HEK293 (cell line): Measurements from ENCODE around the gene GRM2.
A peak's percentile ranks its signal among the peaks of the same experiment; 100 is the strongest.

Experiments
- CTCF ChIA-PET: fragments of 350-600 bp; formaldehyde crosslinking; extraction: SDS; loops from one replicate; lab custom pipeline; 2021; ENCODE audit warnings: antibody characterized with exemption; lab: Yijun Ruan, JAX
- POLR2A ChIA-PET: fragments of 300-600 bp; formaldehyde crosslinking; extraction: SDS; loops from one replicate; lab custom pipeline; 2020; ENCODE audit warnings: antibody characterized with exemption, inconsistent platforms; lab: Yijun Ruan, JAX
- H3K27ac ChIP-seq: fragments of 200-500 bp; sonication (Bioruptor generic); 2 replicates; pipeline ENCODE4 v1.5.1; 2014; ENCODE audit warnings: low read depth, low read length, control low read depth, inconsistent platforms; ENCODE audit errors: extremely low read depth
- H3K36me3 ChIP-seq, 2 experiments: fragments of 200-500 bp in 1 of 2; sonication (Bioruptor generic) in 1 of 2; 1 replicate in 1 of 2; 2 replicates in 1 of 2; pipeline ENCODE4 v1.5.1; 2014 to 2017; ENCODE audit warnings: inconsistent platforms in 2 of 2, low read length in 2 of 2; ENCODE audit not compliant: control insufficient read depth in 2 of 2, insufficient read depth in 1 of 2
- H3K4me1 ChIP-seq: fragments of 200-500 bp; sonication (Bioruptor generic); 2 replicates; pipeline ENCODE4 v1.5.1; 2014; ENCODE audit warnings: mild to moderate bottlenecking, low read length, inconsistent platforms; ENCODE audit not compliant: control insufficient read depth, insufficient read depth
- H3K4me3 ChIP-seq: 2 replicates; pipeline ENCODE4 v1.5.1; 2011; ENCODE audit warnings: low read depth, mild to moderate bottlenecking, control low read depth, low read length, moderate library complexity
- H3K9me3 ChIP-seq: fragments of 200-500 bp; sonication (Bioruptor generic); 2 replicates; pipeline ENCODE4 v1.5.1; 2014; ENCODE audit warnings: low read depth, low read length, inconsistent platforms; ENCODE audit not compliant: control insufficient read depth, insufficient read depth
- KLF10 ChIP-seq: fragments of 450-650 bp; IDR thresholded peaks from 2 replicates; pipeline ENCODE4 v1.5.1; 2018; ENCODE audit warnings: missing biosample characterization, mild to moderate bottlenecking, missing genetic modification characterization
- KLF9 ChIP-seq: fragments of 450-650 bp; formaldehyde crosslinking; IDR thresholded peaks from 2 replicates; pipeline ENCODE4 v1.5.1; 2016; ENCODE audit warnings: missing biosample characterization, missing genetic modification characterization, low read depth
- SP2 ChIP-seq: fragments of 450-650 bp; formaldehyde crosslinking; IDR thresholded peaks from 2 replicates; pipeline ENCODE4 v1.5.1; 2016; ENCODE audit warnings: missing biosample characterization, missing genetic modification characterization
- ZBTB48 ChIP-seq: fragments of 450-650 bp; formaldehyde crosslinking; IDR thresholded peaks from 2 replicates; pipeline ENCODE4 v1.5.1; 2016; ENCODE audit warnings: missing biosample characterization, missing genetic modification characterization
- ZIC2 ChIP-seq: fragments of 450-650 bp; formaldehyde crosslinking; IDR thresholded peaks from 2 replicates; pipeline ENCODE4 v1.5.1; 2016; ENCODE audit warnings: missing biosample characterization, missing genetic modification characterization
- ZNF211 ChIP-seq: fragments of 450-650 bp; formaldehyde crosslinking; IDR thresholded peaks from 2 replicates; pipeline ENCODE4 v1.5.1; 2016; ENCODE audit warnings: low read depth, missing biosample characterization, missing genetic modification characterization
- ZNF366 ChIP-seq: fragments of 450-650 bp; formaldehyde crosslinking; conservative IDR thresholded peaks from 2 replicates; pipeline ENCODE4 v1.5.1; 2016; ENCODE audit warnings: missing biosample characterization, missing genetic modification characterization
- ZNF514 ChIP-seq: fragments of 450-650 bp; formaldehyde crosslinking; IDR thresholded peaks from 2 replicates; pipeline ENCODE4 v1.5.1; 2016; ENCODE audit warnings: missing biosample characterization, missing genetic modification characterization
- ZNF561 ChIP-seq: fragments of 450-650 bp; IDR thresholded peaks from 2 replicates; pipeline ENCODE4 v1.5.1; 2018; ENCODE audit warnings: missing biosample characterization, missing genetic modification characterization, borderline replicate concordance
- TF ChIP-seq, protein P1 (sequence below): fragments of 450-650 bp; formaldehyde crosslinking; IDR thresholded peaks from 2 replicates; pipeline ENCODE4 v1.5.1; 2016; ENCODE audit warnings: missing biosample characterization, missing genetic modification characterization
- TF ChIP-seq, protein P2 (sequence below): fragments of 450-650 bp; formaldehyde crosslinking; optimal IDR thresholded peaks from 2 replicates; pipeline ENCODE3; 2016; ENCODE audit warnings: missing biosample characterization, mild to moderate bottlenecking, missing genetic modification characterization
- TF ChIP-seq, protein P3 (sequence below): fragments of 450-650 bp; formaldehyde crosslinking; IDR thresholded peaks from 2 replicates; pipeline ENCODE4 v1.5.1; 2017; ENCODE audit warnings: missing biosample characterization, missing genetic modification characterization
- TF ChIP-seq, protein P4 (sequence below): fragments of 450-650 bp; formaldehyde crosslinking; IDR thresholded peaks from 2 replicates; pipeline ENCODE4 v1.5.1; 2017; ENCODE audit warnings: missing biosample characterization, missing genetic modification characterization
- TF ChIP-seq, protein P5 (sequence below): fragments of 450-650 bp; formaldehyde crosslinking; IDR thresholded peaks from 2 replicates; pipeline ENCODE4 v1.5.1; 2016; ENCODE audit warnings: missing biosample characterization, missing genetic modification characterization
- TF ChIP-seq, protein P6 (sequence below): fragments of 450-650 bp; formaldehyde crosslinking; conservative IDR thresholded peaks from 2 replicates; pipeline ENCODE4 v1.5.1; 2016; ENCODE audit warnings: low read depth, missing biosample characterization, missing genetic modification characterization
- TF ChIP-seq, protein P7 (sequence below): fragments of 450-650 bp; formaldehyde crosslinking; IDR thresholded peaks from 2 replicates; pipeline ENCODE4 v1.5.1; 2017; ENCODE audit warnings: missing biosample characterization, missing genetic modification characterization
- TF ChIP-seq, protein P8 (sequence below): fragments of 450-650 bp; formaldehyde crosslinking; IDR thresholded peaks from 2 replicates; pipeline ENCODE4 v1.5.1; 2016; ENCODE audit warnings: missing biosample characterization, missing genetic modification characterization

Gene GRM2

DNA sequence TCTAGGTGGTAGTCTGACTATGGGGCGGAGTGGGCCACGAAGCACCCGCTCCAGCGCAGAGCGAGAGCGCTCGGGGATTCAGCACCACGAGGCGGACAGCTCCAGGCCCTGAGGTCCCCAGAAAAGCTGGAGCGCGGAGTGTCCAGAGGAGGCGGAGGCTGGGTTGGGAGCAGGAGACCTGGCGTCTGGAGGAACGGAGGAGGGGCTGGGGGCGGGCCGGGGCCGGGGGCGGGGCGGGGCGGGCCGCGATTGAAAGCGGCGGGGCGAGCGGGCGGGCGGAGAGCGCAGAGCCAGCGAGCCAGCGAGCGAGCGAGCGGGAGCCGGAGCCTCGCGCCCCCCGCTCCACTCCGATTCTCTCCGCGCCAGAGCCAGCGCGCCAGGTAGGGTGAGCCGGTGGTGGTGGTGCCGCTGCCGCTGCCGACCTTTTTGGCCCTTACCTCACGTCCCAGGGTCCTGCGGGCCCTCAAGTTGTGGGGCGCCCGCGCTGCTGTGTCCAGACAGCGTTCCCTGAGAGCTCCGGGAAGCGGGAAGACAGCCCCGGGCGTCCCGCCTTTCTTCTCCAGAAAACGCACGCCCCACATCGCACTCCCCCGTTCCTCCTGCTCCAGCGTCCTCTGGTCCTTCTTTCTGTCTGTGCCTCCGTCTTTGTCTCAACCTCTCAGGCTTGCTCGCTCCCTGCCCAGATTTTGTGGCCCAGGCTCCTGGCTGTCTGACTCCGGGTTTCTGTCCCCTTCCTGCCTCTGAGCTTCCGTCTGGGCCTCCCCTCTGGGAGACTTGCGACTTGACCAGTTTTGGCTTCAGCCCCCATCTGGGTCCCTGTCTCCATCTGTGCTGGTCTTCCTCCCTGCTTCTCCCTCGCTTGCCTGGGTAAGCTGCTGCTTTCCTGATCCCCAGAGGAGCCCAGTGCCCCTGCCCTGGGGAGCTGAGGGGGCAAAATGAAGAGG is at the start of gene GRM2:
GRM2 (plus strand) TSS at position 281 of the 944 bp plus-strand sequence. CDS start 1,916 bp downstream, outside the sequence.
- no peak within 1 kb of the TSS for H3K27ac ChIP-seq
- ChIA-PET POLR2A (interaction anchor here (0.5 to 1.2 kb wide), 2 partner anchors 35 to 203 kb away, joined by 3 to 6 read pairs; no protein-coding TSS in a partner anchor), CTCF (interaction anchor here (1.1 to 2.3 kb wide), 3 partner anchors 12 to 38 kb away, joined by 4 to 5 read pairs (median 5); no protein-coding TSS in a partner anchor)
- H3K36me3 ChIP-seq, result peaks cover 0 to 31% of the 10 kb centered on the region in 2 experiments; a peak in 1 of 3 replicates
- no peaks in the 10 kb centered on the region for H3K4me1 ChIP-seq
- peak within 1 kb of the TSS; percentile 18 for H3K4me3 ChIP-seq
- H3K9me3 ChIP-seq, result no peaks in the 10 kb centered on the region
- TF ChIP-seq ZIC2, result no peak
- TF ChIP-seq KLF10 (tag by site-specific recombination), result no peak
- TF ChIP-seq, protein P1, sequence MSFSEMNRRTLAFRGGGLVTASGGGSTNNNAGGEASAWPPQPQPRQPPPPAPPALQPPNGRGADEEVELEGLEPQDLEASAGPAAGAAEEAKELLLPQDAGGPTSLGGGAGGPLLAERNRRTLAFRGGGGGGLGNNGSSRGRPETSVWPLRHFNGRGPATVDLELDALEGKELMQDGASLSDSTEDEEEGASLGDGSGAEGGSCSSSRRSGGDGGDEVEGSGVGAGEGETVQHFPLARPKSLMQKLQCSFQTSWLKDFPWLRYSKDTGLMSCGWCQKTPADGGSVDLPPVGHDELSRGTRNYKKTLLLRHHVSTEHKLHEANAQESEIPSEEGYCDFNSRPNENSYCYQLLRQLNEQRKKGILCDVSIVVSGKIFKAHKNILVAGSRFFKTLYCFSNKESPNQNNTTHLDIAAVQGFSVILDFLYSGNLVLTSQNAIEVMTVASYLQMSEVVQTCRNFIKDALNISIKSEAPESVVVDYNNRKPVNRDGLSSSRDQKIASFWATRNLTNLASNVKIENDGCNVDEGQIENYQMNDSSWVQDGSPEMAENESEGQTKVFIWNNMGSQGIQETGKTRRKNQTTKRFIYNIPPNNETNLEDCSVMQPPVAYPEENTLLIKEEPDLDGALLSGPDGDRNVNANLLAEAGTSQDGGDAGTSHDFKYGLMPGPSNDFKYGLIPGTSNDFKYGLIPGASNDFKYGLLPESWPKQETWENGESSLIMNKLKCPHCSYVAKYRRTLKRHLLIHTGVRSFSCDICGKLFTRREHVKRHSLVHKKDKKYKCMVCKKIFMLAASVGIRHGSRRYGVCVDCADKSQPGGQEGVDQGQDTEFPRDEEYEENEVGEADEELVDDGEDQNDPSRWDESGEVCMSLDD (tag by site-specific recombination), result no peak
- TF ChIP-seq, protein P2, sequence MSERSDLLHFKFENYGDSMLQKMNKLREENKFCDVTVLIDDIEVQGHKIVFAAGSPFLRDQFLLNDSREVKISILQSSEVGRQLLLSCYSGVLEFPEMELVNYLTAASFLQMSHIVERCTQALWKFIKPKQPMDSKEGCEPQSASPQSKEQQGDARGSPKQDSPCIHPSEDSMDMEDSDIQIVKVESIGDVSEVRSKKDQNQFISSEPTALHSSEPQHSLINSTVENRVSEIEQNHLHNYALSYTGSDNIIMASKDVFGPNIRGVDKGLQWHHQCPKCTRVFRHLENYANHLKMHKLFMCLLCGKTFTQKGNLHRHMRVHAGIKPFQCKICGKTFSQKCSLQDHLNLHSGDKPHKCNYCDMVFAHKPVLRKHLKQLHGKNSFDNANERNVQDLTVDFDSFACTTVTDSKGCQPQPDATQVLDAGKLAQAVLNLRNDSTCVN (tag by site-specific recombination), result peak; percentile 43
- TF ChIP-seq, protein P3, sequence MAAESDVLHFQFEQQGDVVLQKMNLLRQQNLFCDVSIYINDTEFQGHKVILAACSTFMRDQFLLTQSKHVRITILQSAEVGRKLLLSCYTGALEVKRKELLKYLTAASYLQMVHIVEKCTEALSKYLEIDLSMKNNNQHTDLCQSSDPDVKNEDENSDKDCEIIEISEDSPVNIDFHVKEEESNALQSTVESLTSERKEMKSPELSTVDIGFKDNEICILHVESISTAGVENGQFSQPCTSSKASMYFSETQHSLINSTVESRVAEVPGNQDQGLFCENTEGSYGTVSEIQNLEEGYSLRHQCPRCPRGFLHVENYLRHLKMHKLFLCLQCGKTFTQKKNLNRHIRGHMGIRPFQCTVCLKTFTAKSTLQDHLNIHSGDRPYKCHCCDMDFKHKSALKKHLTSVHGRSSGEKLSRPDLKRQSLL (tag by site-specific recombination), result peak; percentile 86
- TF ChIP-seq, protein P4, sequence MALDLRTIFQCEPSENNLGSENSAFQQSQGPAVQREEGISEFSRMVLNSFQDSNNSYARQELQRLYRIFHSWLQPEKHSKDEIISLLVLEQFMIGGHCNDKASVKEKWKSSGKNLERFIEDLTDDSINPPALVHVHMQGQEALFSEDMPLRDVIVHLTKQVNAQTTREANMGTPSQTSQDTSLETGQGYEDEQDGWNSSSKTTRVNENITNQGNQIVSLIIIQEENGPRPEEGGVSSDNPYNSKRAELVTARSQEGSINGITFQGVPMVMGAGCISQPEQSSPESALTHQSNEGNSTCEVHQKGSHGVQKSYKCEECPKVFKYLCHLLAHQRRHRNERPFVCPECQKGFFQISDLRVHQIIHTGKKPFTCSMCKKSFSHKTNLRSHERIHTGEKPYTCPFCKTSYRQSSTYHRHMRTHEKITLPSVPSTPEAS, result no peak
- TF ChIP-seq ZNF561 (tag by site-specific recombination), result no peak
- TF ChIP-seq SP2, result peak; percentile 19; the same call in 1 of the 2 replicates
- TF ChIP-seq ZBTB48 (tag by site-specific recombination), result 0 out of 2 replicates have a peak, but pooled peaks have one; percentile 17
- TF ChIP-seq KLF9, result 0 out of 2 replicates have a peak, but pooled peaks have one; percentile 21
- TF ChIP-seq ZNF366 (tag by site-specific recombination), result no peak
- TF ChIP-seq ZNF211 (tag by site-specific recombination), result no peak
- TF ChIP-seq ZNF514, result no peak
- TF ChIP-seq, protein P5, sequence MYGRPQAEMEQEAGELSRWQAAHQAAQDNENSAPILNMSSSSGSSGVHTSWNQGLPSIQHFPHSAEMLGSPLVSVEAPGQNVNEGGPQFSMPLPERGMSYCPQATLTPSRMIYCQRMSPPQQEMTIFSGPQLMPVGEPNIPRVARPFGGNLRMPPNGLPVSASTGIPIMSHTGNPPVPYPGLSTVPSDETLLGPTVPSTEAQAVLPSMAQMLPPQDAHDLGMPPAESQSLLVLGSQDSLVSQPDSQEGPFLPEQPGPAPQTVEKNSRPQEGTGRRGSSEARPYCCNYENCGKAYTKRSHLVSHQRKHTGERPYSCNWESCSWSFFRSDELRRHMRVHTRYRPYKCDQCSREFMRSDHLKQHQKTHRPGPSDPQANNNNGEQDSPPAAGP (tag by site-specific recombination), result peak; percentile 43; the same call in 1 of the 2 replicates
- TF ChIP-seq, protein P6, sequence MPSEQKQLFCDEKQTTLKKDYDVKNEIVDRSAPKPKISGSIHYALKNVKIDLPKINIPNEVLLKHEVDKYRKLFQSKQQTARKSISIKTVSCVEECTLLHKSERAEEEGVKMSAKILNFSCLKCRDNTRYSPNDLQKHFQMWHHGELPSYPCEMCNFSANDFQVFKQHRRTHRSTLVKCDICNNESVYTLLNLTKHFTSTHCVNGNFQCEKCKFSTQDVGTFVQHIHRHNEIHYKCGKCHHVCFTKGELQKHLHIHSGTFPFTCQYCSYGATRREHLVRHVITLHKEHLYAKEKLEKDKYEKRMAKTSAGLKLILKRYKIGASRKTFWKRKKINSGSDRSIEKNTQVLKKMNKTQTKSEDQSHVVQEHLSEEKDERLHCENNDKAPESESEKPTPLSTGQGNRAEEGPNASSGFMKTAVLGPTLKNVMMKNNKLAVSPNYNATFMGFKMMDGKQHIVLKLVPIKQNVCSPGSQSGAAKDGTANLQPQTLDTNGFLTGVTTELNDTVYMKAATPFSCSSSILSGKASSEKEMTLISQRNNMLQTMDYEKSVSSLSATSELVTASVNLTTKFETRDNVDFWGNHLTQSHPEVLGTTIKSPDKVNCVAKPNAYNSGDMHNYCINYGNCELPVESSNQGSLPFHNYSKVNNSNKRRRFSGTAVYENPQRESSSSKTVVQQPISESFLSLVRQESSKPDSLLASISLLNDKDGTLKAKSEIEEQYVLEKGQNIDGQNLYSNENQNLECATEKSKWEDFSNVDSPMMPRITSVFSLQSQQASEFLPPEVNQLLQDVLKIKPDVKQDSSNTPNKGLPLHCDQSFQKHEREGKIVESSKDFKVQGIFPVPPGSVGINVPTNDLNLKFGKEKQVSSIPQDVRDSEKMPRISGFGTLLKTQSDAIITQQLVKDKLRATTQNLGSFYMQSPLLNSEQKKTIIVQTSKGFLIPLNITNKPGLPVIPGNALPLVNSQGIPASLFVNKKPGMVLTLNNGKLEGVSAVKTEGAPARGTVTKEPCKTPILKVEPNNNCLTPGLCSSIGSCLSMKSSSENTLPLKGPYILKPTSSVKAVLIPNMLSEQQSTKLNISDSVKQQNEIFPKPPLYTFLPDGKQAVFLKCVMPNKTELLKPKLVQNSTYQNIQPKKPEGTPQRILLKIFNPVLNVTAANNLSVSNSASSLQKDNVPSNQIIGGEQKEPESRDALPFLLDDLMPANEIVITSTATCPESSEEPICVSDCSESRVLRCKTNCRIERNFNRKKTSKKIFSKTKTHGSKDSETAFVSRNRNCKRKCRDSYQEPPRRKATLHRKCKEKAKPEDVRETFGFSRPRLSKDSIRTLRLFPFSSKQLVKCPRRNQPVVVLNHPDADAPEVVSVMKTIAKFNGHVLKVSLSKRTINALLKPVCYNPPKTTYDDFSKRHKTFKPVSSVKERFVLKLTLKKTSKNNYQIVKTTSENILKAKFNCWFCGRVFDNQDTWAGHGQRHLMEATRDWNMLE (tag by site-specific recombination), result no peak
- TF ChIP-seq, protein P7, sequence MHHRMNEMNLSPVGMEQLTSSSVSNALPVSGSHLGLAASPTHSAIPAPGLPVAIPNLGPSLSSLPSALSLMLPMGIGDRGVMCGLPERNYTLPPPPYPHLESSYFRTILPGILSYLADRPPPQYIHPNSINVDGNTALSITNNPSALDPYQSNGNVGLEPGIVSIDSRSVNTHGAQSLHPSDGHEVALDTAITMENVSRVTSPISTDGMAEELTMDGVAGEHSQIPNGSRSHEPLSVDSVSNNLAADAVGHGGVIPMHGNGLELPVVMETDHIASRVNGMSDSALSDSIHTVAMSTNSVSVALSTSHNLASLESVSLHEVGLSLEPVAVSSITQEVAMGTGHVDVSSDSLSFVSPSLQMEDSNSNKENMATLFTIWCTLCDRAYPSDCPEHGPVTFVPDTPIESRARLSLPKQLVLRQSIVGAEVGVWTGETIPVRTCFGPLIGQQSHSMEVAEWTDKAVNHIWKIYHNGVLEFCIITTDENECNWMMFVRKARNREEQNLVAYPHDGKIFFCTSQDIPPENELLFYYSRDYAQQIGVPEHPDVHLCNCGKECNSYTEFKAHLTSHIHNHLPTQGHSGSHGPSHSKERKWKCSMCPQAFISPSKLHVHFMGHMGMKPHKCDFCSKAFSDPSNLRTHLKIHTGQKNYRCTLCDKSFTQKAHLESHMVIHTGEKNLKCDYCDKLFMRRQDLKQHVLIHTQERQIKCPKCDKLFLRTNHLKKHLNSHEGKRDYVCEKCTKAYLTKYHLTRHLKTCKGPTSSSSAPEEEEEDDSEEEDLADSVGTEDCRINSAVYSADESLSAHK (tag by site-specific recombination), result no peak
- TF ChIP-seq, protein P8, sequence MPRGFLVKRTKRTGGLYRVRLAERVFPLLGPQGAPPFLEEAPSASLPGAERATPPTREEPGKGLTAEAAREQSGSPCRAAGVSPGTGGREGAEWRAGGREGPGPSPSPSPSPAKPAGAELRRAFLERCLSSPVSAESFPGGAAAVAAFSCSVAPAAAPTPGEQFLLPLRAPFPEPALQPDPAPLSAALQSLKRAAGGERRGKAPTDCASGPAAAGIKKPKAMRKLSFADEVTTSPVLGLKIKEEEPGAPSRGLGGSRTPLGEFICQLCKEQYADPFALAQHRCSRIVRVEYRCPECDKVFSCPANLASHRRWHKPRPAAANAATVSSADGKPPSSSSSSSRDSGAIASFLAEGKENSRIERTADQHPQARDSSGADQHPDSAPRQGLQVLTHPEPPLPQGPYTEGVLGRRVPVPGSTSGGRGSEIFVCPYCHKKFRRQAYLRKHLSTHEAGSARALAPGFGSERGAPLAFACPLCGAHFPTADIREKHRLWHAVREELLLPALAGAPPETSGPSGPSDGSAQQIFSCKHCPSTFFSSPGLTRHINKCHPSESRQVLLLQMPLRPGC, result no peak
